Vagina (tissue), 2 donors: Measurements from ENCODE around the gene PAGE4. TPM values are rescaled to one million over a fixed set of nuclear protein-coding genes. Genes with fewer than 3 reads are reported as not detected.

Source experiments
- DNase-seq, 2 donors: peaks; one replicate each; pipeline ENCODE4 v3.0.0-alpha.2; 2017; ENCODE audit errors: extremely low spot score in 2 of 2
- H3K27ac ChIP-seq: fragments of 200-600 bp; sonication (generic); one replicate; pipeline ENCODE4 v1.5.1; 2019
- H3K27me3 ChIP-seq: fragments of 200-600 bp; sonication (generic); one replicate; pipeline ENCODE4 v1.5.1; 2019
- H3K36me3 ChIP-seq, 2 donors: fragments of 200-600 bp; sonication (generic); one replicate each; pipeline ENCODE4 v1.5.1; 2017 to 2019
- H3K4me1 ChIP-seq: fragments of 200-600 bp; sonication (generic); one replicate; pipeline ENCODE4 v1.5.1; 2019
- H3K4me3 ChIP-seq, 2 donors: fragments of 200-600 bp; sonication (generic); 1 replicate in 1 of 2; 2 replicates in 1 of 2; pipeline ENCODE4 v1.5.1; 2016 to 2019
- H3K9me3 ChIP-seq: fragments of 200-600 bp; sonication (generic); one replicate; pipeline ENCODE4 v1.5.1; 2019
- CTCF ChIP-seq, 3 experiments: fragments of 450-650 bp in 2 of 3; fragments of 200-600 bp in 1 of 3; sonication (generic) in 1 of 3; IDR thresholded peaks; one replicate each; pipeline ENCODE4 v1.5.1; 2017 to 2019; ENCODE audit warnings: antibody characterized with exemption in 3 of 3, mild to moderate bottlenecking in 2 of 3, moderate library complexity in 2 of 3
- POLR2A ChIP-seq, 2 donors: fragments of 450-650 bp; IDR thresholded peaks; one replicate each; pipeline ENCODE4 v1.6.1; 2017; ENCODE audit warnings: antibody characterized with exemption in 2 of 2, mild to moderate bottlenecking in 2 of 2, moderate library complexity in 2 of 2
- POLR2AphosphoS5 ChIP-seq, 2 donors: sonication (generic); formaldehyde crosslinking; IDR thresholded peaks; one replicate each; pipeline ENCODE4 v1.9.0; 2017; ENCODE audit warnings: antibody characterized with exemption in 2 of 2, mild to moderate bottlenecking in 2 of 2, low read depth in 1 of 2; ENCODE audit not compliant: insufficient read depth in 1 of 2
- intact Hi-C: fragments of 100-400 bp; cut with DNase I; formaldehyde crosslinking; loops from one replicate; pipeline ENCODE4 v1.15.1; 2023
- total RNA-seq: library from RNA; depleted of rRNA; stranded (reverse); fragments of >200 nt; gene quantifications from one replicate; pipeline ENCODE4 v1.2.3, GENCODE V29; 2016

PAGE4 gene
- total RNA-seq, 1 donor from 2014 or later: not detected

- Histone ChIP-seq H3K27me3 (no peaks in the 10 kb centered on the region), H3K4me1 (no peaks in the 10 kb centered on the region), H3K4me3 (no peak overlapping the region), H3K27ac (no peak overlapping the region), H3K9me3 (no peaks in the 10 kb centered on the region), H3K36me3 (no peaks in the 10 kb centered on the region)
- intact Hi-C loops: no loop called here
- TF ChIP-seq CTCF (IDR thresholded peaks at IDR 0.05): no peak
- no peak for TF ChIP-seq POLR2A (IDR thresholded peaks at IDR 0.05)
- no peak for TF ChIP-seq POLR2AphosphoS5 (IDR thresholded peaks at IDR 0.05; ENCODE audit: insufficient read depth in 1 of 2, low read depth in 1 of 2)
- DNase-seq: no peak
Observed at GRCh38 chrX:49850028-49850427, 20.9 kb downstream of the PAGE4 start.

- no peak overlapping the region for H3K27ac ChIP-seq
- H3K4me3 ChIP-seq: no peak overlapping the region
- DNase-seq: no peak
- intact Hi-C loops: no loop called here
- no peak for TF ChIP-seq POLR2A (IDR thresholded peaks at IDR 0.05)
- TF ChIP-seq POLR2AphosphoS5 (IDR thresholded peaks at IDR 0.05; ENCODE audit: insufficient read depth in 1 of 2, low read depth in 1 of 2): no peak
- no peak for TF ChIP-seq CTCF (IDR thresholded peaks at IDR 0.05)
- no peaks in the 10 kb centered on the region for H3K36me3 ChIP-seq
- no peaks in the 10 kb centered on the region for H3K4me1 ChIP-seq
- no peaks in the 10 kb centered on the region for H3K27me3 ChIP-seq
- no peaks in the 10 kb centered on the region for H3K9me3 ChIP-seq
Observed at GRCh38 chrX:49853661-49854060, 24.6 kb downstream of the PAGE4 start.

GRCh38 chrX:49856819-49857218, 27.7 kb downstream of the PAGE4 start:
- Histone ChIP-seq H3K36me3 (no peaks in the 10 kb centered on the region), H3K27me3 (no peaks in the 10 kb centered on the region), H3K4me3 (no peak overlapping the region), H3K9me3 (no peaks in the 10 kb centered on the region), H3K27ac (no peak overlapping the region), H3K4me1 (no peaks in the 10 kb centered on the region)
- TF ChIP-seq POLR2A (IDR thresholded peaks at IDR 0.05) (no peak), POLR2AphosphoS5 (IDR thresholded peaks at IDR 0.05; ENCODE audit: insufficient read depth in 1 of 2, low read depth in 1 of 2) (no peak), CTCF (IDR thresholded peaks at IDR 0.05) (no peak)
- DNase-seq: no peak
- intact Hi-C loops: no loop called here

GRCh38 chrX:49858341-49858740, 29.2 kb downstream of the PAGE4 start:
- intact Hi-C loops: no loop called here
- Histone ChIP-seq H3K4me1 (no peaks in the 10 kb centered on the region), H3K27me3 (no peaks in the 10 kb centered on the region), H3K9me3 (no peaks in the 10 kb centered on the region), H3K27ac (no peak overlapping the region), H3K4me3 (no peak overlapping the region), H3K36me3 (no peaks in the 10 kb centered on the region)
- TF ChIP-seq POLR2A (IDR thresholded peaks at IDR 0.05) (no peak), POLR2AphosphoS5 (IDR thresholded peaks at IDR 0.05; ENCODE audit: insufficient read depth in 1 of 2, low read depth in 1 of 2) (no peak), CTCF (IDR thresholded peaks at IDR 0.05) (no peak)
- no peak for DNase-seq

GRCh38 chrX:49859491-49859890, 30.4 kb downstream of the PAGE4 start:
- TF ChIP-seq POLR2A (IDR thresholded peaks at IDR 0.05) (no peak), POLR2AphosphoS5 (IDR thresholded peaks at IDR 0.05; ENCODE audit: insufficient read depth in 1 of 2, low read depth in 1 of 2) (no peak), CTCF (IDR thresholded peaks at IDR 0.05) (no peak)
- Histone ChIP-seq H3K4me1 (no peaks in the 10 kb centered on the region), H3K27me3 (no peaks in the 10 kb centered on the region), H3K27ac (no peak overlapping the region), H3K9me3 (no peaks in the 10 kb centered on the region), H3K36me3 (no peaks in the 10 kb centered on the region), H3K4me3 (no peak overlapping the region)
- intact Hi-C loops: no loop called here
- no peak for DNase-seq
